Right ventricle myocardium superior (tissue), 1 donor: ENCODE data around the gene SNX6. TPM values are rescaled to one million over a fixed set of nuclear protein-coding genes. Genes with fewer than 3 reads are reported as not detected.
"Not testable (repeated sequence)": the region's sequence is repeated elsewhere in the genome, so short reads cannot be mapped to it uniquely, and the experiment has no call there.

Experiments
- ATAC-seq: fragments of 200-7000 bp; cut with Tn5 transposase; one replicate; pipeline ENCODE4 v1.9.1; 2020; ENCODE audit warnings: mild to moderate bottlenecking; ENCODE audit not compliant: poor library complexity
- DNase-seq: peaks from one replicate; pipeline ENCODE4 v3.0.0-alpha.2; 2020
- intact Hi-C: fragments of 100-400 bp; cut with DNase I; formaldehyde crosslinking; loops from one replicate; pipeline ENCODE4 v1.11.2; 2022
- total RNA-seq: library from RNA; stranded (reverse); fragmentation: NEBNext Ultra II Directional; extraction: Animal tissue kit (Norgen Biotek cat#: 25700); gene quantifications from one replicate; pipeline ENCODE4 v1.2.1, GENCODE V29; 2021
- donor health status: DM: no; HTN: yes; CAD: no; lungs with severe emphysema.

Gene SNX6
- total RNA-seq, 1 donor from 2014 or later = 66.9 TPM

DNA sequence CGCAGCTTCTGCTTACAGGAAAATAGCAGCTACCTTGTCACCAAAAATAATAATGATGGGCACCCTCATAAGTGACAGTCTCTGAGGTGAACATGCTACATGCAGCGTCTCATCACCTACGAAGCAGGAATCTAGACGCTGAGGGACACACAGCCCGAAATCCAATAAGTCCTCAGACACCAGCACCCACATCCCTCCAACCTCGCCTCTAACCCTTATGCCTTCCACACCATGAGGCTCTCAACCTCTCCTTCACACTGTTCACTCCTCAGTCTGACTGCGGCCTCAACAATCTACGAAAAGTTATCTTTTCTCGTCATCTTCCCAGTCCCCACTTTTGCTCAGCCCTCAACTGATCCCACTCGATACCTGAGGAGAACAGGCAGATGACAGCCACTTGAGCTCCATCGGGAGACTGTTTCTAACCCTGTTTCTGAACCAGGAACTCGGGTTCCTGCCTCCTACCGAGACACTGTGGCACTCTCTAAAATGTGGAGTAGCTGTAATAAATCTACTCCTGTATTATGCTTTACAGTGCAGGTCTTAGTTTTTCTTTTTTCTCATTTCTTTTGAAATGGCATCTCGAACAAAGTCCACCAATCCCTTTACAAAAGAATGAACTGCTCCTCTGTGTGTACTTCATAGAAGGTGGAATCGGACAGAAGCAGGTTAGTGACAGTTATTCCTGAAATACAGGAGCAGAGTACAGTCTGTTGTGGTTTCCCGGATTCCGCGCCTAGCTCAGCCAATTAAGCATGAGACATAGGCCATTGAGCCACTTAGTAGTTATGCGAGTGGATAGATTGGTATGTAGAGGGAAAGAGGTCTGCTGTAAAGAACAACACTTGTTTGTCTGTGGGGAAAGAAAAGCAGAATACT is 89.5 kb downstream of the SNX6 start:
- intact Hi-C loops, DNase-seq, ATAC-seq: not testable (repeated sequence)

DNA sequence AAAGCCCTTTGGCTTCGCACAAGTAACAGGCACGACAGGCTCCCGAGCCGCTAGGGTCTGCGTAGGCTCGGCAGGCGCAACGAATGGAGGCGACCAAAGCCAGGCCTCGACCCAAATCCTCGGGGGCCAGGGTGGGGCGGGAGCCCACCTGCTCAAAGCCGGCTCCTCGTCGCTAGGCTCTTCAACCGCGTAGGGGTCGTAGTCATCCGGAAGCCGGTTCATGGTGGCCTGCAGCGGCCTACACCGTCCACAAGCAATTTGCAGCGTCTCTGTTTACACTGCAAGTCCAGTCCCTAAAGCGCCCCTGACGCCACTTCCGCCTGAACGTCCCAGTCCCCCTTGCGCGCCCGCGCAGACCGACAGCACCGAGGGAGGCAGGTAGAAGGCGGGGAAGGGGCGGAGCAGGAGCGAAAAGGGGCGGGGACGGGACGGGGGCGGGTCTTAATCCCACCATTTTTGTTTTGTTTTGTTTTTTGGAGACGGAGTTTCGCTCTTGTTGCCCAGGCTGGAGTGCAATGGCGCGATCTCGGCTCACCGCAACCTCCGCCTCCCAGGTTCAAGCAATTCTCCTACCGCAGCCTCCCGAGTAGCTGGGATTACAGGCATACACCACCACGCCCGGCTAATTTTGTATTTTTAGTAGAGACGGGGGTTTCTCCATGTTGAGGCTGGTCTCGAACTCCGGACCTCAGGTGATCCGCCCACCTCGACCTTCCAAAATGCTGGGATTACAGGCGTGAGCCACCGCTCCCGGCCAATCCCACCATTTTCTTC is 90.4 kb downstream of the SNX6 start, which contains the start of gene EAPP:
Gene EAPP, minus strand, starts transcription at position 295 of the 774 bp plus-strand sequence. Its CDS starts 73 bp downstream, at position 222.
- ATAC-seq (peak; percentile 99), DNase-seq (peak; percentile 99)
- intact Hi-C loops = no loop called here

DNA sequence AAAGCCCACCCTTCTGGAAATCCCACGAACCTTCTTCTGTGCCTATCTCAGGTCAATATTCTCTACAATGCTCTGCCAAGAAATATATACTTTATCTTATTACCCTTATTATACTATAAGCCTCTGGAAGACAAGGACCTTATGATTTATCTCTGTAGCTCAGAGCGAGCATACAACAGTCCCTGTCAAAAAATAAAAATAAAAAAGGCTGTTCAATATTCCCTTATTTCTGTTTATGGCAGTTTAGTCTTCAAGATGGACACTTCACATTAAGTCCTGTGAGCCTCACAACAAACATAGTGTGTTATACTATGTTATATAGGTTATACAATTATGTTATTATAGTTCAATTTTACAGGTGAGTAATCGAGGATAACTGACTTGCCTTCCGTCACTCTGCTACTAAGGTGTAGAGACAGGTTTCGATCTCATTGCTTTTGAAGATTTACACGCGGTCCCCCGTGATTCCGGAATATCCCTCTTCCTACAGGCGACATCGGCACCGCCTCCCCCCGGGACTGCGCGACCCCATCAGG is 91.0 kb downstream of the SNX6 start:
- DNase-seq (no peak), ATAC-seq (no peak)
- intact Hi-C loops = no loop called here

DNA sequence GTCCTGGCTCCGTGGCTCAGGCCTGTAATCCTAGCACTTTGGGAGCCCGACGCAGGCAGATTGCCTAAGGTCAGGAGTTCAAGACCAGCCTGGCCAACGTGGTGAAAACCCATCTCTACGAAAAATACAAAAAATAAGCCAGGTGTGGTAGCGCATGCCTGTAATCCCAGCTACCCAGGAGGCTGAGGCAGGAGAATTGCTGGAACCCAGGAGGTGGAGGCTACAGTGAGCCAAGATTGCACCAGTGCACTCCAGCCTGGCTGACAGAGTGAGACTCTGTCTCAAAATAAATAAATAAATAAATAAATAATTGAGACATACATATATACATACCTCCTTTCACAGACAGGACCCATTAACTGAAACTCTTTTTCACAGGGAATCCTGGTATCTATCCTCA is 91.9 kb downstream of the SNX6 start:
- ATAC-seq, DNase-seq, intact Hi-C loops: not testable (repeated sequence)

DNA sequence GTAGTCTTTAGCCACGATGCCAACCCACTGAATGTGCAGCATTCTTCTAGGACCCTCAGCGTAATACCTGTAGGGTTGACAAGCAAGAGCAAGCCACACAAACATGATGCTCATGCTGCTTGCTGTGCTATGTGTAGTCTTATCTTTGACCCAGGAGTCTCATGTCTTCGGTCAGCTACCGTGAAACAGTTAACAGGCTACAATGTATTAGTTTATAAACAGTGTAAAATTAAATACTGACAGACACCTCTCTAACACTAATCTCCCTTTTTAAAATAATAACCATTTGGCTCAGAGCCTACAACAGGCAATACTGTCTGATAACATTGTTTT is 92.3 kb downstream of the SNX6 start:
- ATAC-seq = no peak
- intact Hi-C loops = no loop called here
- no peak for DNase-seq

DNA sequence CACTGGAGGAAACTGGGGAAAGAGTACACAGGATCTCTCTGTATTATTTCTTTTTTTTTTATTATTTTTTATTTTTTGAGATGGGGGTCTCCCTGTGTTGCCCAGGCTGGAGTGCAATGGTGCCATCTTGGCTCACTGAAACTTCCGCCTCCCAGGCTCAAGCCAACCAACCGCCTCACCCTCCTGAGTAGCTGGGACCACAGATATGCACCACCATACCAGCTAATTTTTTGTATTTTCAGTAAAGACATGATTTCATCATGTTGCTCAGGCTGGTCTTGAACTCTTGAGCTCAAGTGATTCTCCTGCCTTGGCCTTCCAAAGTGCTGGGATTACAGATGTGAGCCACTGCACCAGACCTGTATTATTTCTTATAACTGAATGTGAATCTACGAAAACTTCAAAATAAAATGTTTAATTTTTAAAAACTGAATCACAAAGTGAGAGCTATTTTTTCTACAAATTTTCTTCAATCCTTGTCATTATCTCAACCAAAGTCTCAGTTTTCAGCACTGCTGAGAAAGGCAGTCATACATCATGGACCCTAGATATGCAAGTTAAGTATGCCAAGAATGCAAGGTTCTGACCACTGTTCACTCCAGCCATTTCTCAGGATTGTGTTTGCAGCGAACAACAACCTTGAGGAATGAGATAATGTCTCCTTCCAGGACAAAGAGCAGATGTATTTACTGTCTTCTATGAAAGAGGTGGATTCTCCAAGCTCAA is 92.8 kb downstream of the SNX6 start:
- no peak for DNase-seq
- intact Hi-C loops = no loop called here
- no peak for ATAC-seq

DNA sequence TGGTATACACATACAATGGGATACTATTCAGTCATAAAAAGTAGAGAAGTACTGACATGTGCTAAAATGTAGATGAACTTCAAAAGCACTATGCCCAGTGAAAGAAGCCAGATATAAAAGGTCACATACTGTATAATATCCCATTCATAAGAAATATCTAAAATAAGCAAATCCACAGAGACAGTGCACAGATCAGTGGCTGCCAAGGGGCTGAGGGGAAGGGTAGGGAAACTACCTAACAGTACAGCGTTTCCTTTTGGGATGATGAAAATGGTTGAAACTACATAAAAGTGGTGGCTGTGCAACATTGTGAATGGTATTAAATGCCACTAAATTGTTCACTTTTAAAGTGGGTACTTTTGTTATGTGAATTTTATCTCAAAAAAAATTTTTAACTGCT is 102.4 kb downstream of the SNX6 start:
- no peak for DNase-seq
- intact Hi-C loops = no loop called here
- no peak for ATAC-seq

DNA sequence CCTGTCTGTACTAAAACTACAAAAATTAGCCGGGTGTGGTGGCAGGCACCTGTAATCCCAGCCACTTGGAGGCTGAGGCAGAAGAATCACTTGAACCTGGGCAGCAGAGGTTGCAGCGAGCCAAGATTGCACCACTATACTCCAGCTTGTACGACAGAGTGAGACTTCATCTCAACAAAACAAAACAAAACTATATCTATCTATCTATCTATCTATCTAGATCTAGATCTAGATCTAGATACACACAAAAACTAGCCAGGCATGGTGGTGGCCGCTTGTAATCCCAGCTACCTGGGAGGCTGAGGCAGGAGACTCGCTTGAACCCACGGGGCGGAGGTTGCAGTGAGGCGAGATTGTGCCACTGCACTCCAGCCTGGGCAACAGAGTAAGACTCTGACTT is 105.7 kb downstream of the SNX6 start:
- intact Hi-C loops, DNase-seq, ATAC-seq: not testable (repeated sequence)

DNA sequence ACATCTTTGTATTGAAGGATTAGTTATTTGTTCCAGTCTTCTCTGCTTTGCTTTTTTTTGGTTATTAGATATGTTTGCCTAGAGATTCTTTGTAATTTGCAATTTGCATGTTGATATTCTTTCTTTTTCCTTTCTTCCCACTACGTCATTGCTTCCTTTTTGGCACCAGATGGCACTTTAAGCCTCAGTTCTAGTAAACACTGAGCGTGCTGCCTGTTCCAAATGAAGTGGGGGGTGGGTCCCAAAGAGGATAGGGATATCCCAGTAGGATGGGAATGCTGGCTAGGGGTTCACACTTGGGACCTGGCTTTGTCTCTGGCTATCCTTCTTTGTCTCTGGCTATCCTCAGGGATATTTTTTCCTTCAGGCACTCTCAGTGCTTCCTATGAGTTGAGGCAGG is 107.5 kb downstream of the SNX6 start:
- DNase-seq = no peak
- intact Hi-C loops = no loop called here
- no peak for ATAC-seq

DNA sequence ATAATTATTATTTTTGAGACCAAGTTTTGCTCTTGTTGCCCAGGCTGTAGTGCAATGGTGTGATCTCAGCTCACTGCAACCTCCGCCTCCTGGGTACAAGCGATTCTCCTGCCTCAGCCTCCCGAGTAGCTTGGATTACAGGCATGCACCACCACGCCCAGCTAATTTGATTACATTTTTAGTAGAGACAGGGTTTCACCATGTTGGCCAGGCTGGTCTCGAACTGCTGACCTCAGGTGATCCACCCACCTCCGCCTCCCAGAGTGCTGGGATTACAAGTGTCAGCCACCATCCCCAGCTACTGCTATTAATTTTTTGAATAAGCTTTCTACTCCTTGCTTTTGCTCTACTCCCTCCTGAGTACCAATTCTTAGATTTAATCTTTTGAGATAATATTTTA is 108.9 kb downstream of the SNX6 start:
- DNase-seq, ATAC-seq, intact Hi-C loops: not testable (repeated sequence)

DNA sequence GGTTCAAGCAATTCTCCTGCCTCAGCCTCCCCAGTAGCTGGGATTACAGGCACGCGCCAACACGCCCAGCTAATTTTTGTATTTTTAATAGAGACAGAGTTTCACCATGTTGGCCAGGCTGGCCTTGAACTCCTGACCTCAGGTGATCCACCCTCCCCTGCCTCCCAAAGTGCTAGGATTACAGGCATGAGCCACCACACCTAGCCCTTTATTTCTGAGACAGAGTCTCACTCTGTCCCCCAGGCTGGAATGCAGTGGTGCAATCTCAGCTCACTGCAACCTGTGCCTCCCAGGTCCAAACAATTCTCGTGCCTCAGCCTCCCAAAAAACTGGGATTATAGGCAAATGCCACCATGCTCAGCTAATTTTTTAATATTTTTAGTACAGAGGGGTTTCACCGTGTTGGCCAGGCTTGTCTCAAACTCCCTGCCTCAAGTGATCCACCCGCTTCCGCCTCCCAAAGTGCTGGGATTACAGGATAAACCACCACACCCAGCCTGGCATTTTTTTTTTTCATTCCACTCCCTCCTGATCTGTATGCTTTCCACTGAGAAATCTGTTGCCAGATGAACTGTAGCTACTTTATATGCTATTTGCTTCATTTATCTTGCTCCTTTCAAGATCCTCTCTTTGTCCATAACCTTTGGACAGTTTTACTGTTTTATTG is 109.5 kb downstream of the SNX6 start:
- ATAC-seq, DNase-seq, intact Hi-C loops: not testable (repeated sequence)

Other genes with a start within 250 kb of the SNX6 start
- 14.3 TPM for gene SPTSSA, start 167.9 kb downstream of the SNX6 start, total RNA-seq
- gene EAPP, start 90.4 kb downstream of the SNX6 start, total RNA-seq = 17.8 TPM
- 363 TPM for gene CFL2, start 84.4 kb upstream of the SNX6 start, total RNA-seq
- 4.6 TPM for gene BAZ1A, start 245.2 kb upstream of the SNX6 start, total RNA-seq